GM12878 (cell line): ENCODE data around the gene CGAS. TPM values are rescaled to one million over a fixed set of nuclear protein-coding genes. Genes with fewer than 3 reads are reported as not detected.

Experiments used
- ATAC-seq: fragments of 200-7000 bp; cut with Tn5 transposase; 3 replicates; pipeline ENCODE4 v1.9.1; 2020; ENCODE audit warnings: mild to moderate bottlenecking, moderate library complexity
- BruUV-seq: library from RNA; stranded (reverse); fragments of 400-500 nt; replicated peaks from 2 replicates; lab custom pipeline; 2021; lab: Mats Ljungman, UMichigan
- CTCF ChIA-PET: fragments of 300-600 bp; sonication (Branson Sonifier 250); formaldehyde crosslinking; extraction: SDS; loops from one replicate; lab custom pipeline; 2021; ENCODE audit warnings: inconsistent platforms; lab: Yijun Ruan, JAX
- POLR2A ChIA-PET: fragments of 350-600 bp; formaldehyde crosslinking; extraction: SDS; loops from one replicate; lab custom pipeline; 2021; ENCODE audit warnings: inconsistent platforms; lab: Charles Lee
- RAD21 ChIA-PET: fragments of 300-600 bp; sonication (Branson Sonifier 250); formaldehyde crosslinking; loops from one replicate; lab custom pipeline; 2023; ENCODE audit warnings: antibody characterized with exemption; ENCODE audit not compliant: unreplicated experiment; lab: Charles Lee
- SMC1A ChIA-PET: fragments of 300-600 bp; sonication (Branson Sonifier 250); formaldehyde crosslinking; loops from one replicate; lab custom pipeline; 2023; ENCODE audit not compliant: unreplicated experiment, uncharacterized antibody; lab: Charles Lee
- DNase-seq: peaks from one replicate; pipeline ENCODE4 v3.0.0-alpha.2; 2011; ENCODE audit warnings: low read depth, low spot score
- FAIRE-seq: peaks from 3 replicates; lab custom pipeline; 2011; peaks lifted over from hg19 to GRCh38; lab: Jason Lieb, UNC
- H2AFZ ChIP-seq: 2 replicates; pipeline ENCODE4 v1.6.0; 2011; ENCODE audit warnings: low read depth, low read length, control low read depth; ENCODE audit not compliant: control insufficient read depth
- H3K27ac ChIP-seq: 2 replicates; pipeline ENCODE4 v1.5.1; 2011; ENCODE audit warnings: control low read depth; ENCODE audit not compliant: control insufficient read depth, insufficient read depth
- H3K27me3 ChIP-seq, 2 experiments: replicated peaks in 1 of 2; 2 replicates each; pipeline versions ENCODE4 v1.6.0 to v1.6.1; 2011; ENCODE audit warnings: low read length in 1 of 2; ENCODE audit not compliant: control insufficient read depth in 2 of 2, insufficient read depth in 2 of 2
- H3K36me3 ChIP-seq, 2 experiments: 2 replicates each; pipeline ENCODE4 v1.5.1; 2011; ENCODE audit warnings: low read length in 1 of 2; ENCODE audit not compliant: control insufficient read depth in 2 of 2, insufficient read depth in 2 of 2
- H3K4me1 ChIP-seq: 2 replicates; pipeline ENCODE4 v1.6.1; 2011; ENCODE audit warnings: mild to moderate bottlenecking, low read length, moderate library complexity, mixed read lengths; ENCODE audit not compliant: control insufficient read depth, insufficient read depth
- H3K4me2 ChIP-seq: 2 replicates; pipeline ENCODE4 v1.6.0; 2011; ENCODE audit warnings: control low read depth; ENCODE audit not compliant: control insufficient read depth, insufficient read depth
- H3K4me3 ChIP-seq: fragments of 200-600 bp; sonication (generic); 2 replicates; pipeline ENCODE4 v1.5.1; 2016
- H3K79me2 ChIP-seq: 2 replicates; pipeline ENCODE4 v1.6.0; 2011; ENCODE audit warnings: low read length; ENCODE audit not compliant: control insufficient read depth, insufficient read depth
- H3K9ac ChIP-seq: 2 replicates; pipeline ENCODE4 v1.8.0; 2011; ENCODE audit warnings: low read length, control low read depth, mixed read lengths; ENCODE audit not compliant: control insufficient read depth, insufficient read depth
- H3K9me3 ChIP-seq: replicated peaks from 3 replicates; pipeline ENCODE4 v1.5.1; 2011; ENCODE audit warnings: mild to moderate bottlenecking, low read length; ENCODE audit not compliant: control insufficient read depth, insufficient read depth
- H4K20me1 ChIP-seq: 2 replicates; pipeline ENCODE4 v1.6.0; 2011; ENCODE audit not compliant: control insufficient read depth, insufficient read depth
- BACH1 ChIP-seq: fragments of 450-650 bp; IDR thresholded peaks from 2 replicates; pipeline ENCODE4 v1.6.1; 2017; ENCODE audit warnings: mild to moderate bottlenecking, borderline replicate concordance
- IKZF2 ChIP-seq, 2 experiments: fragments of 450-650 bp; IDR thresholded peaks; 2 replicates each; pipeline ENCODE4 v1.6.1; 2017; ENCODE audit warnings: mild to moderate bottlenecking in 2 of 2, moderate library complexity in 2 of 2
- JUNB ChIP-seq: IDR thresholded peaks from 2 replicates; pipeline ENCODE4 v1.6.1; 2016; ENCODE audit warnings: antibody characterized with exemption, mild to moderate bottlenecking
- KAT2A ChIP-seq: conservative IDR thresholded peaks from 2 replicates; pipeline ENCODE4 v1.6.1; 2011; ENCODE audit warnings: low read depth, low read length; ENCODE audit not compliant: control insufficient read depth
- KDM1A ChIP-seq: fragments of 200-600 bp; sonication (generic); IDR thresholded peaks from 2 replicates; pipeline ENCODE4 v1.6.1; 2016; ENCODE audit warnings: borderline replicate concordance
- MLLT1 ChIP-seq: fragments of 450-650 bp; IDR thresholded peaks from 2 replicates; pipeline ENCODE4 v1.6.1; 2016; ENCODE audit warnings: mild to moderate bottlenecking
- NFIC ChIP-seq: IDR thresholded peaks from 2 replicates; pipeline ENCODE4 v1.6.1; 2012; ENCODE audit warnings: low read depth, mild to moderate bottlenecking, inconsistent platforms, low read length, moderate library complexity
- NFXL1 ChIP-seq: fragments of 450-650 bp; IDR thresholded peaks from 2 replicates; pipeline ENCODE4 v1.6.1; 2017; ENCODE audit warnings: antibody characterized with exemption, mild to moderate bottlenecking, borderline replicate concordance
- POLR2AphosphoS2 ChIP-seq: IDR thresholded peaks from 2 replicates; pipeline ENCODE4 v1.6.1; 2011; ENCODE audit warnings: low read depth, mild to moderate bottlenecking, low read length, improper control_type of control experiment, moderate library complexity
- RAD21 ChIP-seq: IDR thresholded peaks from 2 replicates; pipeline ENCODE4 v1.6.1; 2011; ENCODE audit warnings: mild to moderate bottlenecking, low read depth, low read length, moderate library complexity; ENCODE audit not compliant: insufficient read depth
- SMAD1 ChIP-seq: fragments of 450-650 bp; IDR thresholded peaks from 2 replicates; pipeline ENCODE4 v1.6.1; 2018; ENCODE audit warnings: mild to moderate bottlenecking, low read depth; ENCODE audit not compliant: partially characterized antibody
- TARDBP ChIP-seq: IDR thresholded peaks from 2 replicates; pipeline ENCODE4 v1.6.1; 2016; ENCODE audit warnings: borderline replicate concordance
- YY1 ChIP-seq: IDR thresholded peaks from 2 replicates; pipeline ENCODE4 v1.6.1; 2011; ENCODE audit warnings: low read depth, mild to moderate bottlenecking, low read length
- ZNF274 ChIP-seq: IDR thresholded peaks from one replicate; pipeline ENCODE4 v1.8.0; 2011; ENCODE audit not compliant: insufficient read length, insufficient read depth
- WGBS: methylation state at CpG from one replicate; pipeline ENCODE4 v1.1.6; 2016; ENCODE audit warnings: low lambda C conversion rate; ENCODE audit not compliant: insufficient replicate concordance, insufficient coverage; ENCODE audit errors: missing lambda C conversion rate; 5-methylcytosine and 5-hydroxymethylcytosine counted together
- in situ Hi-C: fragments of 300-500 bp; cut with MboI; formaldehyde crosslinking; loops from 9 replicates; pipeline ENCODE4 v1.14.3; 2018; ENCODE audit warnings: mixed read lengths
- intact Hi-C: fragments of 100-400 bp; cut with micrococcal nuclease; formaldehyde crosslinking; loops from one replicate; pipeline ENCODE4 v1.14.2; 2022; ENCODE audit not compliant: unreplicated experiment
- polyA plus RNA-seq, 11 experiments: library from polyadenylated mRNA; depleted of rRNA in 4 of 11; unstranded in 6 of 11; stranded (reverse) in 5 of 11; fragments of >200 nt; fragmentation: Nextera tagmentation in 4 of 11; fragmentation: Illumina TruSeq in 1 of 11; extraction: Ambion mirVana in 4 of 11; extraction: Trizol in 1 of 11; gene quantifications; 1 replicate in 1 of 11; 2 replicates in 10 of 11; pipeline versions ENCODE4 v1.2.1 to v1.2.3, GENCODE V29; 2011 to 2016; ENCODE audit warnings: inconsistent platforms in 2 of 11, missing spikeins in 2 of 11, low read depth in 1 of 11
- total RNA-seq, 4 experiments: library from RNA; depleted of rRNA in 3 of 4; stranded (reverse); fragments of >200 nt in 3 of 4; fragmentation: Illumina TruSeq in 1 of 4; extraction: Trizol in 1 of 4; gene quantifications; 2 replicates each; pipeline versions ENCODE4 v1.2.1 to v1.2.3, GENCODE V29; 2013 to 2021
- TF ChIP-seq, protein P1 (sequence below): fragments of 450-650 bp; IDR thresholded peaks from 2 replicates; pipeline ENCODE4 v1.6.1; 2017; ENCODE audit warnings: borderline replicate concordance
- TF ChIP-seq, protein P2 (sequence below): fragments of 150-350 bp; IDR thresholded peaks from 2 replicates; pipeline ENCODE4 v1.6.1; 2016; ENCODE audit warnings: low read depth, low read length
- TF ChIP-seq, protein P3 (sequence below): IDR thresholded peaks from 2 replicates; pipeline ENCODE4 v1.6.1; 2011; ENCODE audit warnings: low read depth, mild to moderate bottlenecking, low read length, moderate library complexity, borderline replicate concordance; ENCODE audit errors: extremely low read depth

CGAS gene
- total and polyA plus RNA-seq, 10 of the 15 experiments (the other 5 are each of a cell fraction or from before 2014, with no cell fraction given) = 4.7 to 30.2 (median 22.1) TPM

DNA sequence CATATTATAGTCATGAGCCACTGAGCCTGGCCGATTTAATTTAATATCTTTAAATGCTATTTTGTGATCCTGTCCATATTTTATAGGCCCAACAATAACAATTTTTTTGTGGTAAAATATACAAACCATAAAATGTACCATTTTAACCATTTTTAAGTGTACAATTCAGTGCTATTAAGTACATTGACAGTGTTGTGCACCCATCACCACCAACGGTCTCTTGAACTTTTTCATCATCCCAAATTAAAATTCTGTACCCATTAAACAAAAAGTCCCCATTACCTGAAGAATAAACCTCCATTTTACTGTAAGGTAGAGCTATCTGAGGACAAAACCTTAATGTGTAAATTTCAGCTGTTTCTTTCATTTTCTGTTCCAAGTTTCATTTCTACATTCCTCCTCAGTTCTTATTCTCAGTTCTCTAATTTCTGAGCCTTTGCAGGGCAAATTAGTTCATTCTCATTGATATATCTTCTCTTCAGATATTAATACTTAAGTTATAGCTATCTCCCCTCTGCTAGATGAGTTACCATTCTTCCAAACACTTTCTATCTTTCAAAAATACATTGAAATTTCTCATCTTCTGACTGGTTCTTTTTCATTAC lies 19.7 kb upstream of the CGAS start:
- FAIRE-seq = peak; percentile 93
- peak overlapping the region; percentile 90 for H3K27ac ChIP-seq
- intact Hi-C loops (loop anchor here (2.0 kb wide), 1 partner anchor 49 kb away; the partner anchor contains the start of gene EEF1A1), in situ Hi-C loops (no loop called here)
- H4K20me1 ChIP-seq = no peaks in the 10 kb centered on the region
- H3K9ac ChIP-seq = peak overlapping the region; percentile 13; the same call in 1 of the 2 replicates
- ChIA-PET CTCF (interaction anchor here (0.5 to 2.7 kb wide), 12 partner anchors 10 to 1839 kb away, joined by 3 to 27 read pairs (median 4); partner anchors contain the start of genes CGAS, EEF1A1 and MTO1), SMC1A (interaction anchor here (0.6 to 4.3 kb wide), 23 partner anchors 9 to 160 kb away, joined by 3 to 54 read pairs (median 4); partner anchors contain the start of genes CGAS, EEF1A1 and MTO1), RAD21 (interaction anchor here (0.7 to 3.0 kb wide), 22 partner anchors 10 to 181 kb away, joined by 3 to 44 read pairs (median 4); partner anchors contain the start of genes CGAS, MTO1 and SLC17A5), POLR2A (interaction anchor here (0.8 to 3.4 kb wide), 8 partner anchors 10 to 183 kb away, joined by 3 to 32 read pairs (median 8); partner anchors contain the start of genes CGAS, EEF1A1 and MTO1)
- H3K9me3 ChIP-seq = no peaks in the 10 kb centered on the region
- H3K36me3 ChIP-seq = peaks cover 0 to 20% of the 10 kb centered on the region in 2 experiments; a peak in 3 of 4 replicates
- H2AFZ ChIP-seq = no peak overlapping the region; the same call in 1 of the 2 replicates
- 0% methylated on average over 2 of the region's 2 CpGs for WGBS
- peak overlapping the region; percentile 48; the same call in 1 of the 2 replicates for H3K4me3 ChIP-seq
- H3K27me3 ChIP-seq = no peaks in the 10 kb centered on the region
- peaks cover 15% of the 10 kb centered on the region for H3K4me1 ChIP-seq
- peak; percentile 98 for ATAC-seq
- peak overlapping the region; percentile 75 for H3K4me2 ChIP-seq
- no peaks in the 10 kb centered on the region for H3K79me2 ChIP-seq
- DNase-seq = peak; percentile 58
- BruUV-seq = no TSS peak
- TF ChIP-seq YY1 (peak; percentile 53; the same call in 1 of the 2 replicates), JUNB (peak; percentile 46), IKZF2 (IDR thresholded peaks at IDR 0.05) (peak in 1 of 2 experiments; percentile 46; a peak in 3 of 4 replicates), POLR2AphosphoS2 (no peak), BACH1 (peak; percentile 78; the same call in 1 of the 2 replicates), NFXL1 (no peak), MLLT1 (no peak), NFIC (peak; percentile 85), RAD21 (no peak), KAT2A (no peak), SMAD1 (no peak), ZNF274 (no peak), KDM1A (no peak), TARDBP (no peak)
- TF ChIP-seq, protein P1, sequence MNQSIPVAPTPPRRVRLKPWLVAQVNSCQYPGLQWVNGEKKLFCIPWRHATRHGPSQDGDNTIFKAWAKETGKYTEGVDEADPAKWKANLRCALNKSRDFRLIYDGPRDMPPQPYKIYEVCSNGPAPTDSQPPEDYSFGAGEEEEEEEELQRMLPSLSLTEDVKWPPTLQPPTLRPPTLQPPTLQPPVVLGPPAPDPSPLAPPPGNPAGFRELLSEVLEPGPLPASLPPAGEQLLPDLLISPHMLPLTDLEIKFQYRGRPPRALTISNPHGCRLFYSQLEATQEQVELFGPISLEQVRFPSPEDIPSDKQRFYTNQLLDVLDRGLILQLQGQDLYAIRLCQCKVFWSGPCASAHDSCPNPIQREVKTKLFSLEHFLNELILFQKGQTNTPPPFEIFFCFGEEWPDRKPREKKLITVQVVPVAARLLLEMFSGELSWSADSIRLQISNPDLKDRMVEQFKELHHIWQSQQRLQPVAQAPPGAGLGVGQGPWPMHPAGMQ = no peak
- TF ChIP-seq, protein P2, sequence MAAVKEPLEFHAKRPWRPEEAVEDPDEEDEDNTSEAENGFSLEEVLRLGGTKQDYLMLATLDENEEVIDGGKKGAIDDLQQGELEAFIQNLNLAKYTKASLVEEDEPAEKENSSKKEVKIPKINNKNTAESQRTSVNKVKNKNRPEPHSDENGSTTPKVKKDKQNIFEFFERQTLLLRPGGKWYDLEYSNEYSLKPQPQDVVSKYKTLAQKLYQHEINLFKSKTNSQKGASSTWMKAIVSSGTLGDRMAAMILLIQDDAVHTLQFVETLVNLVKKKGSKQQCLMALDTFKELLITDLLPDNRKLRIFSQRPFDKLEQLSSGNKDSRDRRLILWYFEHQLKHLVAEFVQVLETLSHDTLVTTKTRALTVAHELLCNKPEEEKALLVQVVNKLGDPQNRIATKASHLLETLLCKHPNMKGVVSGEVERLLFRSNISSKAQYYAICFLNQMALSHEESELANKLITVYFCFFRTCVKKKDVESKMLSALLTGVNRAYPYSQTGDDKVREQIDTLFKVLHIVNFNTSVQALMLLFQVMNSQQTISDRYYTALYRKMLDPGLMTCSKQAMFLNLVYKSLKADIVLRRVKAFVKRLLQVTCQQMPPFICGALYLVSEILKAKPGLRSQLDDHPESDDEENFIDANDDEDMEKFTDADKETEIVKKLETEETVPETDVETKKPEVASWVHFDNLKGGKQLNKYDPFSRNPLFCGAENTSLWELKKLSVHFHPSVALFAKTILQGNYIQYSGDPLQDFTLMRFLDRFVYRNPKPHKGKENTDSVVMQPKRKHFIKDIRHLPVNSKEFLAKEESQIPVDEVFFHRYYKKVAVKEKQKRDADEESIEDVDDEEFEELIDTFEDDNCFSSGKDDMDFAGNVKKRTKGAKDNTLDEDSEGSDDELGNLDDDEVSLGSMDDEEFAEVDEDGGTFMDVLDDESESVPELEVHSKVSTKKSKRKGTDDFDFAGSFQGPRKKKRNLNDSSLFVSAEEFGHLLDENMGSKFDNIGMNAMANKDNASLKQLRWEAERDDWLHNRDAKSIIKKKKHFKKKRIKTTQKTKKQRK = no peak
- TF ChIP-seq, protein P3, sequence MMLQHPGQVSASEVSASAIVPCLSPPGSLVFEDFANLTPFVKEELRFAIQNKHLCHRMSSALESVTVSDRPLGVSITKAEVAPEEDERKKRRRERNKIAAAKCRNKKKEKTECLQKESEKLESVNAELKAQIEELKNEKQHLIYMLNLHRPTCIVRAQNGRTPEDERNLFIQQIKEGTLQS = no peak
